Kidney (tissue), 14 donors: Measurements from ENCODE around the gene GRB10. TPM values are rescaled to one million over a fixed set of nuclear protein-coding genes. Genes with fewer than 3 reads are reported as not detected.

Experiments used
- DNase-seq, 5 donors: peaks; one replicate each; pipeline ENCODE4 v3.0.0-alpha.2; 2013 to 2020
- FAIRE-seq: peaks from 2 replicates; lab custom pipeline; 2012; peaks lifted over from hg19 to GRCh38; lab: Jason Lieb, UNC
- H3K27ac ChIP-seq, 2 donors: one replicate each; pipeline ENCODE4 v1.7.0; 2013; ENCODE audit warnings: low read depth in 2 of 2, low read length in 2 of 2, inconsistent platforms in 1 of 2
- H3K27me3 ChIP-seq: one replicate; pipeline ENCODE4 v1.7.1; 2013; ENCODE audit warnings: low read length, inconsistent platforms; ENCODE audit not compliant: control insufficient read depth, insufficient read depth
- H3K36me3 ChIP-seq, 3 donors: one replicate each; pipeline versions ENCODE4 v1.7.0 to v1.7.1; 2013; ENCODE audit warnings: low read length in 3 of 3, control low read depth in 1 of 3, inconsistent platforms in 1 of 3; ENCODE audit not compliant: insufficient read depth in 3 of 3, control insufficient read depth in 2 of 3
- H3K4me1 ChIP-seq, 3 donors: one replicate each; pipeline versions ENCODE4 v1.7.0 to v1.7.1; 2013; ENCODE audit warnings: low read length in 3 of 3, inconsistent platforms in 1 of 3, low read depth in 1 of 3; ENCODE audit not compliant: control insufficient read depth in 2 of 3, insufficient read depth in 2 of 3
- H3K4me3 ChIP-seq, 3 donors: one replicate each; pipeline versions ENCODE4 v1.7.0 to v1.8.1; 2013; ENCODE audit warnings: low read length in 3 of 3, control low read depth in 1 of 3, inconsistent platforms in 1 of 3
- H3K9ac ChIP-seq, 3 donors: one replicate each; pipeline versions ENCODE4 v1.7.0 to v1.7.1; 2013; ENCODE audit warnings: low read length in 3 of 3, control low read depth in 1 of 3, inconsistent platforms in 1 of 3
- H3K9me3 ChIP-seq, 3 donors: one replicate each; pipeline versions ENCODE4 v1.7.0 to v1.7.1; 2013; ENCODE audit warnings: low read length in 3 of 3, control low read depth in 1 of 3, inconsistent platforms in 1 of 3; ENCODE audit not compliant: control insufficient read depth in 2 of 3, insufficient read depth in 1 of 3
- CTCF ChIP-seq: IDR thresholded peaks from 3 replicates; pipeline ENCODE4 v1.5.1; 2012; ENCODE audit warnings: mild to moderate bottlenecking, moderate library complexity, borderline replicate concordance; ENCODE audit not compliant: insufficient read depth; ENCODE audit errors: extremely low read depth
- intact Hi-C: fragments of 100-400 bp; cut with DNase I; formaldehyde crosslinking; loops from one replicate; pipeline ENCODE4 v1.11.1; 2022
- polyA plus RNA-seq: library from polyadenylated mRNA; stranded (reverse); fragments of 350-450 nt; fragmentation: Illumina TruSeq; extraction: RNeasy Lipid Tissue Mini Kit (QIAGEN cat#74804); gene quantifications from one replicate; pipeline ENCODE4 v1.2.3, GENCODE V29; 2014; ENCODE audit warnings: low read depth, low replicate concordance; ENCODE audit not compliant: insufficient read depth
- total RNA-seq: library from RNA; stranded (reverse); fragmentation: NEBNext Ultra II Directional; extraction: Animal tissue kit (Norgen Biotek cat#: 25700); gene quantifications from one replicate; pipeline ENCODE4 v1.2.1, GENCODE V29; 2021
- donor health status: control.
- donor health status: control.
- donor health status: control.
- donor health status: control.
- donor health status: control.
- donor health status: DM: yes; HTN: yes; CAD: no.
- donor health status: Normal renal cell carcinoma (clear cell type).

GRB10 gene
- total and polyA plus RNA-seq, 2 donors from 2014 or later, result 32.3 to 57.8 TPM

- H3K27me3 ChIP-seq, result no peaks in the 10 kb centered on the region
- no peaks in the 10 kb centered on the region for H3K9me3 ChIP-seq
- peaks cover 0 to 8% (median 6%) of the 10 kb centered on the region in 3 donors for H3K36me3 ChIP-seq
- intact Hi-C loops, result no loop called here
- no peak overlapping the region for H3K4me3 ChIP-seq
- no peak overlapping the region for H3K9ac ChIP-seq
- FAIRE-seq, result no peak
- TF ChIP-seq CTCF, result no peak
- no peak for DNase-seq
- H3K4me1 ChIP-seq, result peaks cover 0 to 47% (median 39%) of the 10 kb centered on the region in 3 donors
- peak overlapping the region in 1 of 2 donors; percentile 18 for H3K27ac ChIP-seq
Measured at GRCh38 chr7:50678586-50678985, 104.1 kb downstream of the GRB10 start.

GRCh38 chr7:50677638-50677996 lies 105.1 kb downstream of the GRB10 start:
- no peak for FAIRE-seq
- H3K9ac ChIP-seq, result no peak overlapping the region
- no peak for TF ChIP-seq CTCF
- H3K9me3 ChIP-seq, result no peaks in the 10 kb centered on the region
- no peak for DNase-seq
- no peaks in the 10 kb centered on the region for H3K27me3 ChIP-seq
- peaks cover 0 to 42% (median 39%) of the 10 kb centered on the region in 3 donors for H3K4me1 ChIP-seq
- peaks cover 0 to 8% (median 6%) of the 10 kb centered on the region in 3 donors for H3K36me3 ChIP-seq
- intact Hi-C loops, result no loop called here
- no peak overlapping the region for H3K4me3 ChIP-seq
- no peak overlapping the region for H3K27ac ChIP-seq

GRCh38 chr7:50676740-50677637 lies 105.7 kb downstream of the GRB10 start:
- FAIRE-seq, result no peak
- DNase-seq, result no peak
- H3K36me3 ChIP-seq, result peaks cover 0 to 8% (median 6%) of the 10 kb centered on the region in 3 donors
- no peak overlapping the region for H3K9ac ChIP-seq
- intact Hi-C loops, result no loop called here
- H3K9me3 ChIP-seq, result no peaks in the 10 kb centered on the region
- peak overlapping the region; percentile 67 to 71 for H3K27ac ChIP-seq
- H3K4me1 ChIP-seq, result peaks cover 0 to 42% (median 39%) of the 10 kb centered on the region in 3 donors
- no peak for TF ChIP-seq CTCF
- no peaks in the 10 kb centered on the region for H3K27me3 ChIP-seq
- H3K4me3 ChIP-seq, result no peak overlapping the region
